Measurements from ENCODE around the gene SEPTIN2. TPM values are rescaled to one million over a fixed set of nuclear protein-coding genes. Genes with fewer than 3 reads are reported as not detected.

SEPTIN2 gene
- total RNA-seq, 1 experiment from 2014 or later, result 271 TPM

GRCh38 chr2:241308267-241308666, 7.5 kb upstream of the SEPTIN2 start:
- Mint-ChIP-seq H3K4me3 (ENCODE audit: unreplicated experiment) (no peak overlapping the region), H3K27ac (ENCODE audit: low read depth, unreplicated experiment) (peak overlapping the region; percentile 59), H3K9me3 (ENCODE audit: unreplicated experiment) (no peaks in the 10 kb centered on the region), H3K36me3 (ENCODE audit: insufficient read depth, unreplicated experiment) (peaks cover 30% of the 10 kb centered on the region), H3K27me3 (ENCODE audit: insufficient read depth, unreplicated experiment) (no peaks in the 10 kb centered on the region), H3K4me1 (ENCODE audit: insufficient read depth, unreplicated experiment) (peaks cover 46% of the 10 kb centered on the region)
- no TSS peak for BruUV-seq (replicated peaks)
- DNase-seq (ENCODE audit: unreplicated experiment), result no peak
- intact Hi-C loops (cut with micrococcal nuclease), result no loop called here
- POLR2A ChIA-PET, result interaction anchor here (0.6 to 0.7 kb wide), 2 partner anchors 13 to 20 kb away, joined by 3 read pairs; no protein-coding TSS in a partner anchor
- CTCF ChIA-PET, result interaction anchor here (0.7 kb wide), 1 partner anchor 19 kb away, joined by 5 read pairs; no protein-coding TSS in a partner anchor
- TF ChIP-seq CTCF (IDR thresholded peaks at IDR 0.05; ENCODE audit: unreplicated experiment), result no peak

GRCh38 chr2:241308832-241309500, 6.8 kb upstream of the SEPTIN2 start:
- H3K4me3 Mint-ChIP-seq (ENCODE audit: unreplicated experiment), result no peak overlapping the region
- no peaks in the 10 kb centered on the region for H3K27me3 Mint-ChIP-seq (ENCODE audit: insufficient read depth, unreplicated experiment)
- BruUV-seq (replicated peaks), result no TSS peak
- intact Hi-C loops (cut with micrococcal nuclease), result no loop called here
- TF ChIP-seq CTCF (IDR thresholded peaks at IDR 0.05; ENCODE audit: unreplicated experiment), result no peak
- ChIA-PET CTCF (interaction anchor here (0.7 kb wide), 1 partner anchor 1689 kb away, joined by 3 read pairs; no protein-coding TSS in a partner anchor), POLR2A (interaction anchor here (0.7 to 13.7 kb wide), 5 partner anchors 8 to 47 kb away, joined by 3 to 263 read pairs (median 5); partner anchors contain the start of gene FARP2)
- H3K4me1 Mint-ChIP-seq (ENCODE audit: insufficient read depth, unreplicated experiment), result peaks cover 45% of the 10 kb centered on the region
- H3K36me3 Mint-ChIP-seq (ENCODE audit: insufficient read depth, unreplicated experiment), result peaks cover 30% of the 10 kb centered on the region
- no peak overlapping the region for H3K27ac Mint-ChIP-seq (ENCODE audit: low read depth, unreplicated experiment)
- H3K9me3 Mint-ChIP-seq (ENCODE audit: unreplicated experiment), result no peaks in the 10 kb centered on the region
- DNase-seq (ENCODE audit: unreplicated experiment), result no peak

- POLR2A ChIA-PET, result interaction anchor here (0.6 to 13.7 kb wide), 5 partner anchors 9 to 46 kb away, joined by 3 to 263 read pairs (median 5); partner anchors contain the start of gene FARP2
- no peaks in the 10 kb centered on the region for H3K27me3 Mint-ChIP-seq (ENCODE audit: insufficient read depth, unreplicated experiment)
- intact Hi-C loops (cut with micrococcal nuclease), result no loop called here
- peak overlapping the region; percentile 55 for H3K27ac Mint-ChIP-seq (ENCODE audit: low read depth, unreplicated experiment)
- no peak overlapping the region for H3K4me3 Mint-ChIP-seq (ENCODE audit: unreplicated experiment)
- H3K9me3 Mint-ChIP-seq (ENCODE audit: unreplicated experiment), result no peaks in the 10 kb centered on the region
- no TSS peak for BruUV-seq (replicated peaks)
- no peak for TF ChIP-seq CTCF (IDR thresholded peaks at IDR 0.05; ENCODE audit: unreplicated experiment)
- peak; percentile 40 for DNase-seq (ENCODE audit: unreplicated experiment)
- H3K4me1 Mint-ChIP-seq (ENCODE audit: insufficient read depth, unreplicated experiment), result peaks cover 45% of the 10 kb centered on the region
- peaks cover 30% of the 10 kb centered on the region for H3K36me3 Mint-ChIP-seq (ENCODE audit: insufficient read depth, unreplicated experiment)
- CTCF ChIA-PET, result interaction anchor here (0.7 kb wide), 1 partner anchor 1690 kb away, joined by 3 read pairs; no protein-coding TSS in a partner anchor
These were observed 6.0 kb upstream of the SEPTIN2 start for GRCh38 chr2:241309684-241310117.

- Mint-ChIP-seq H3K27me3 (ENCODE audit: insufficient read depth, unreplicated experiment) (no peaks in the 10 kb centered on the region), H3K27ac (ENCODE audit: low read depth, unreplicated experiment) (peak overlapping the region; percentile 89), H3K4me3 (ENCODE audit: unreplicated experiment) (no peak overlapping the region), H3K9me3 (ENCODE audit: unreplicated experiment) (no peaks in the 10 kb centered on the region), H3K36me3 (ENCODE audit: insufficient read depth, unreplicated experiment) (peaks cover 21% of the 10 kb centered on the region), H3K4me1 (ENCODE audit: insufficient read depth, unreplicated experiment) (peaks cover 45% of the 10 kb centered on the region)
- no peak for DNase-seq (ENCODE audit: unreplicated experiment)
- intact Hi-C loops (cut with micrococcal nuclease), result no loop called here
- ChIA-PET POLR2A (interaction anchor here (0.6 to 13.7 kb wide), 5 partner anchors 9 to 55 kb away, joined by 3 to 263 read pairs (median 4); no protein-coding TSS in a partner anchor), CTCF (interaction anchor here (0.9 to 1.0 kb wide), 2 partner anchors 22 to 23 kb away, joined by 3 read pairs; no protein-coding TSS in a partner anchor)
- TF ChIP-seq CTCF (IDR thresholded peaks at IDR 0.05; ENCODE audit: unreplicated experiment), result no peak
- no TSS peak for BruUV-seq (replicated peaks)
These were observed 4.7 kb upstream of the SEPTIN2 start for GRCh38 chr2:241310917-241311566.

All from MCF 10A (cell line).